K562 (cell line): ENCODE data around the gene PHACTR3. TPM values are rescaled to one million over a fixed set of nuclear protein-coding genes. Genes with fewer than 3 reads are reported as not detected.

ENCODE experiments used
- ATAC-seq: fragments of 200-7000 bp; cut with Tn5 transposase; 3 replicates; pipeline ENCODE4 v1.9.1; 2020; ENCODE audit warnings: moderate library complexity
- BruUV-seq: library from RNA; stranded (reverse); fragments of 400-500 nt; replicated peaks from 2 replicates; lab custom pipeline; 2021; lab: Mats Ljungman, UMichigan
- CTCF ChIA-PET: fragments of 300-600 bp; formaldehyde crosslinking; extraction: SDS; loops from one replicate; lab custom pipeline; 2021; ENCODE audit warnings: low intra/inter-chr PET ratio; lab: Yijun Ruan, JAX
- POLR2A ChIA-PET: fragments of 300-600, 350-650 bp; sonication (Branson Sonifier 250); formaldehyde crosslinking; extraction: SDS; loops from one replicate; lab custom pipeline; 2021; ENCODE audit warnings: antibody characterized with exemption, inconsistent platforms; lab: Yijun Ruan, JAX
- DNase-seq, 4 experiments: peaks; one replicate each; pipeline versions ENCODE4 v3.0.0 to v3.0.0-alpha.2; 2011 to 2018; ENCODE audit warnings: low spot score in 3 of 4, mixed read lengths in 3 of 4; ENCODE audit errors: extremely low read depth in 1 of 4
- FAIRE-seq: peaks from 2 replicates; lab custom pipeline; 2011; peaks lifted over from hg19 to GRCh38; lab: Jason Lieb, UNC
- H2AFZ ChIP-seq: 2 replicates; pipeline ENCODE4 v1.6.0; 2011; ENCODE audit warnings: low read depth, low read length, control low read depth, inconsistent platforms
- H3K27ac ChIP-seq: fragments of 200-600 bp; 3 replicates; pipeline ENCODE4 v1.8.0; 2011; ENCODE audit warnings: low read depth, mild to moderate bottlenecking, control low read depth, inconsistent platforms, low read length, moderate library complexity, mixed read lengths; ENCODE audit errors: extremely low read depth
- H3K27me3 ChIP-seq, 2 experiments: fragments of 300-600 bp in 1 of 2; 2 replicates in 1 of 2; 3 replicates in 1 of 2; pipeline versions ENCODE4 v1.6.0 to v1.8.0; 2011; ENCODE audit warnings: inconsistent platforms in 2 of 2, low read length in 2 of 2, mild to moderate bottlenecking in 1 of 2, mixed read lengths in 1 of 2, moderate library complexity in 1 of 2; ENCODE audit not compliant: control insufficient read depth in 2 of 2, insufficient read depth in 2 of 2
- H3K36me3 ChIP-seq: fragments of 300-600 bp; 3 replicates; pipeline ENCODE4 v1.8.0; 2011; ENCODE audit warnings: mild to moderate bottlenecking, low read length, inconsistent platforms; ENCODE audit not compliant: control insufficient read depth, insufficient read depth
- H3K4me1 ChIP-seq, 2 experiments: fragments of 200-600 bp in 1 of 2; replicated peaks in 1 of 2; 2 replicates in 1 of 2; 3 replicates in 1 of 2; pipeline versions ENCODE4 v1.5.1 to v1.8.0; 2011; ENCODE audit warnings: inconsistent platforms in 2 of 2, low read length in 2 of 2, mild to moderate bottlenecking in 1 of 2, mixed read lengths in 1 of 2, moderate library complexity in 1 of 2; ENCODE audit not compliant: control insufficient read depth in 2 of 2, insufficient read depth in 2 of 2
- H3K4me2 ChIP-seq: 2 replicates; pipeline ENCODE4 v1.6.1; 2011; ENCODE audit warnings: low read length, control low read depth, inconsistent platforms, mixed read lengths; ENCODE audit not compliant: insufficient read depth
- H3K4me3 ChIP-seq: fragments of 200-600 bp; sonication (generic), shearing (Covaris generic); 2 replicates; pipeline ENCODE4 v1.5.1; 2016; ENCODE audit warnings: control low read depth, inconsistent platforms
- H3K79me2 ChIP-seq: fragments of 200-600 bp; 3 replicates; pipeline ENCODE4 v1.8.0; 2011; ENCODE audit warnings: low read length, inconsistent platforms; ENCODE audit not compliant: control insufficient read depth, insufficient read depth
- H3K9ac ChIP-seq, 2 experiments: 2 replicates each; pipeline versions ENCODE4 v1.6.0 to v1.6.1; 2011; ENCODE audit warnings: low read depth in 2 of 2, low read length in 2 of 2, control low read depth in 1 of 2, inconsistent platforms in 1 of 2, mild to moderate bottlenecking in 1 of 2, mixed read lengths in 1 of 2; ENCODE audit not compliant: insufficient read depth in 1 of 2
- H3K9me1 ChIP-seq: one replicate; pipeline ENCODE4 v1.6.0; 2011; ENCODE audit warnings: inconsistent platforms, mild to moderate bottlenecking, low read length, moderate library complexity; ENCODE audit not compliant: control insufficient read depth, insufficient read depth
- H3K9me3 ChIP-seq: replicated peaks from 2 replicates; pipeline ENCODE4 v1.5.1; 2011; ENCODE audit warnings: low read depth, low read length, inconsistent platforms; ENCODE audit not compliant: control insufficient read depth, insufficient read depth
- H4K20me1 ChIP-seq: replicated peaks from 2 replicates; pipeline ENCODE4 v1.6.1; 2011; ENCODE audit warnings: low read length, inconsistent platforms, mixed read lengths; ENCODE audit not compliant: control insufficient read depth, insufficient read depth
- CHCHD3 ChIP-seq: fragments of 250-450 bp; sonication (Bioruptor Pico); IDR thresholded peaks from 2 replicates; pipeline ENCODE4 v2.1.2; 2022; ENCODE audit warnings: mild to moderate bottlenecking
- FOXJ3 ChIP-seq: sonication (generic); formaldehyde crosslinking; IDR thresholded peaks from 2 replicates; pipeline ENCODE4 v1.4.0; 2020; ENCODE audit warnings: mild to moderate bottlenecking, missing genetic modification reagents
- HDAC1 ChIP-seq, 2 experiments: fragments of 450-650 bp; IDR thresholded peaks; 2 replicates each; pipeline ENCODE4 v1.6.1; 2016 to 2017; ENCODE audit warnings: inconsistent platforms in 1 of 2, mild to moderate bottlenecking in 1 of 2, moderate library complexity in 1 of 2
- RFX7 ChIP-seq: fragments of 250-450 bp; sonication (Bioruptor Pico); IDR thresholded peaks from 2 replicates; pipeline ENCODE4 v1.5.1; 2021; ENCODE audit warnings: mild to moderate bottlenecking
- ZC3H8 ChIP-seq: fragments of 450-650 bp; IDR thresholded peaks from 2 replicates; pipeline ENCODE4 v1.6.1; 2017
- ZNF778 ChIP-seq: fragments of 450-650 bp; formaldehyde crosslinking; IDR thresholded peaks from 2 replicates; pipeline ENCODE4 v1.4.0; 2020; ENCODE audit warnings: mild to moderate bottlenecking, moderate library complexity
- WGBS: fragments of 100-300 bp; shearing (Covaris generic); methylation state at CpG from one replicate; pipeline ENCODE4 v1.1.6; 2016; ENCODE audit warnings: low coverage, mixed read lengths; ENCODE audit not compliant: insufficient coverage; ENCODE audit errors: missing lambda C conversion rate; 5-methylcytosine and 5-hydroxymethylcytosine counted together
- in situ Hi-C: fragments of 300-500 bp; cut with MboI; formaldehyde crosslinking; loops from 4 replicates; pipeline ENCODE4 v1.15.0; 2018; ENCODE audit warnings: inconsistent platforms, mixed read lengths
- intact Hi-C: fragments of 100-400 bp; cut with micrococcal nuclease; formaldehyde crosslinking; loops from 2 replicates; pipeline ENCODE4 v1.14.2; 2022
- polyA plus RNA-seq, 8 experiments: library from polyadenylated mRNA; depleted of rRNA in 4 of 8; stranded (reverse) in 5 of 8; unstranded in 3 of 8; fragments of >200 nt; fragmentation: Nextera tagmentation in 2 of 8; fragmentation: Illumina TruSeq in 1 of 8; extraction: Ambion mirVana in 2 of 8; extraction: Trizol in 1 of 8; gene quantifications; 2 replicates each; pipeline versions ENCODE4 v1.2.1 to v1.2.3, GENCODE V29; 2011 to 2014; ENCODE audit warnings: inconsistent platforms in 1 of 8, missing spikeins in 1 of 8
- total RNA-seq, 7 experiments: library from RNA; depleted of rRNA in 6 of 7; stranded (reverse); fragments of >200 nt in 6 of 7; fragmentation: Illumina TruSeq in 2 of 7; extraction: Trizol in 2 of 7; gene quantifications; 2 replicates each; pipeline versions ENCODE4 v1.2.1 to v1.2.3, GENCODE V29; 2011 to 2021; ENCODE audit warnings: low replicate concordance in 1 of 7

The PHACTR3 gene
- total and polyA plus RNA-seq, 9 of the 15 experiments (the other 6 are each of a cell fraction or from before 2014, with no cell fraction given) = not detected

DNA sequence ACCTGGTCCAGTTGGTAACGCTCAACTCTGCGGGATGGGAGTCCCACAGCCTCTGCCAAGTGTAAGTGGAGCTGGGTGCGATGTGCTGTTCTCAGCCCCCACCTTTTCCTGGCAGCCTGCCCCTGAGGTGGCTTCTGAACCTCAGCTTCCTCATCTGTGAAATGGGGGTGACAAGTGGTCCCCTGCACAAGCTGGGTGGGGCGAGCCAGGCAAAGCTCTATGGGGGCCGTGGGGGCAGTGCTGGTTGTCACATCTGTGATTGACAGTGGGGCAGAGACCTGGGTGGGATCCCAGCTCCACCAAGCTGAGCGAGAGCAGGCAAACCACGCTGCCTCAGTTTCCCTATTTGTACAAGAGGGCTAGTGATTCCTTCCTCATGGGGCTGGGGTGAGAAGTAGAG lies 166.5 kb downstream of the PHACTR3 start:
- in situ Hi-C loops = no loop called here
- H3K4me3 ChIP-seq = no peak overlapping the region
- 1% methylated on average over 7 of the region's 7 CpGs for WGBS
- intact Hi-C loops = no loop called here
- no peak overlapping the region for H2AFZ ChIP-seq
- DNase-seq (no peak), ATAC-seq (no peak), FAIRE-seq (no peak)
- no peak overlapping the region for H3K27ac ChIP-seq
- H3K4me2 ChIP-seq = no peak overlapping the region
- no peaks in the 10 kb centered on the region for H3K4me1 ChIP-seq
- H4K20me1 ChIP-seq = no peaks in the 10 kb centered on the region
- no peaks in the 10 kb centered on the region for H3K36me3 ChIP-seq
- peaks cover 2% of the 10 kb centered on the region for H3K9me1 ChIP-seq
- no peaks in the 10 kb centered on the region for H3K9me3 ChIP-seq
- H3K9ac ChIP-seq = no peak overlapping the region
- H3K27me3 ChIP-seq = peaks cover 0 to 5% of the 10 kb centered on the region in 2 experiments; a peak in 1 of 5 replicates
- H3K79me2 ChIP-seq = no peaks in the 10 kb centered on the region
- no peak for TF ChIP-seq CHCHD3 (CRISPR knock-in tag)
- no peak for TF ChIP-seq FOXJ3 (CRISPR knock-in tag)
- no peak for TF ChIP-seq ZNF778
- TF ChIP-seq RFX7 (CRISPR knock-in tag) = no peak
- no peak for TF ChIP-seq ZC3H8
- TF ChIP-seq HDAC1 (IDR thresholded peaks at IDR 0.05) = no peak
- ChIA-PET CTCF (no interaction called here), POLR2A (no interaction called here)
- BruUV-seq = no TSS peak
